Pancreas (tissue), 10 donors: Measurements from ENCODE around the gene F5. TPM values are rescaled to one million over a fixed set of nuclear protein-coding genes. Genes with fewer than 3 reads are reported as not detected.

Experiments used
- ATAC-seq, 4 donors: fragments of 200-7000 bp; cut with Tn5 transposase; one replicate each; pipeline versions ENCODE4 v1.8.0 to v1.9.1; 2020; ENCODE audit warnings: mild to moderate bottlenecking in 4 of 4, moderate library complexity in 4 of 4
- DNase-seq, 6 donors: peaks; one replicate each; pipeline ENCODE4 v3.0.0-alpha.2; 2020
- FAIRE-seq: peaks from 2 replicates; lab custom pipeline; 2012; peaks lifted over from hg19 to GRCh38; lab: Jason Lieb, UNC
- H3K27ac ChIP-seq, 4 donors: fragments of 200-600 bp; sonication (generic); 1 replicate in 3 of 4; 2 replicates in 1 of 4; pipeline versions ENCODE4 v1.5.0 to v1.8.0; 2020
- H3K27me3 ChIP-seq, 4 donors: fragments of 200-600 bp; one replicate each; pipeline ENCODE4 v1.8.0; 2021
- H3K36me3 ChIP-seq, 3 donors: fragments of 200-600 bp; sonication (generic) in 1 of 3; one replicate each; pipeline versions ENCODE4 v1.5.0 to v1.8.0; 2020 to 2021
- H3K4me1 ChIP-seq, 3 donors: fragments of 200-600 bp; one replicate each; pipeline ENCODE4 v1.8.0; 2021
- H3K4me3 ChIP-seq, 4 donors: fragments of 200-600 bp; sonication (generic) in 2 of 4; one replicate each; pipeline versions ENCODE4 v1.5.0 to v1.8.0; 2020 to 2021
- H3K9me3 ChIP-seq, 4 donors: fragments of 200-600 bp; one replicate each; pipeline ENCODE4 v1.8.0; 2021
- WGBS, 2 donors: extraction: QIAGEN DNeasy Blood & Tissue Kit; methylation state at CpG; one replicate each; pipeline ENCODE4 v1.1.7; 2013; 5-methylcytosine and 5-hydroxymethylcytosine counted together
- intact Hi-C, 3 donors: fragments of 100-400 bp; cut with DNase I; formaldehyde crosslinking; loops; one replicate each; pipeline versions ENCODE4 v1.11.1 to v1.14.2; 2022
- polyA plus RNA-seq, 2 donors: library from polyadenylated mRNA; stranded (reverse); fragments of 200-250 nt; gene quantifications; one replicate each; pipeline ENCODE4 v1.2.3, GENCODE V29; 2013
- total RNA-seq, 6 donors: library from RNA; stranded (reverse); fragmentation: NEBNext Ultra II Directional in 4 of 6; extraction: Animal tissue kit (Norgen Biotek cat#: 25700) in 4 of 6; gene quantifications; one replicate each; pipeline versions ENCODE4 v1.2.1 to v1.2.4, GENCODE V29; 2021 to 2023
- TF ChIP-seq, protein P1 (sequence below), 4 donors: fragments of 200-600 bp; sonication (generic) in 3 of 4; IDR thresholded peaks; one replicate each; pipeline versions ENCODE4 v1.5.0 to v1.8.0; 2021; ENCODE audit warnings: antibody characterized with exemption in 4 of 4
- donor health status: healthy with polysubstance abuse.
- donor health status: DM: no; HTN: no; CAD: no; lungs with moderate emphysema.
- donor health status: DM: no; HTN: no; CAD: no.
- donor health status: control.
- donor health status: control.
- donor health status: Bipolar disorder and iron deficiency.
- donor health status: DM: yes; HTN: yes; CAD: no.
- donor health status: DM: no; HTN: no; CAD: no.
- donor health status: DM: no; HTN: no; CAD: no.
- donor health status: DM: yes; HTN: yes; CAD: no.

The F5 gene
- total and polyA plus RNA-seq, 8 donors = 0.94 to 9.0 (median 5.9) TPM

DNA sequence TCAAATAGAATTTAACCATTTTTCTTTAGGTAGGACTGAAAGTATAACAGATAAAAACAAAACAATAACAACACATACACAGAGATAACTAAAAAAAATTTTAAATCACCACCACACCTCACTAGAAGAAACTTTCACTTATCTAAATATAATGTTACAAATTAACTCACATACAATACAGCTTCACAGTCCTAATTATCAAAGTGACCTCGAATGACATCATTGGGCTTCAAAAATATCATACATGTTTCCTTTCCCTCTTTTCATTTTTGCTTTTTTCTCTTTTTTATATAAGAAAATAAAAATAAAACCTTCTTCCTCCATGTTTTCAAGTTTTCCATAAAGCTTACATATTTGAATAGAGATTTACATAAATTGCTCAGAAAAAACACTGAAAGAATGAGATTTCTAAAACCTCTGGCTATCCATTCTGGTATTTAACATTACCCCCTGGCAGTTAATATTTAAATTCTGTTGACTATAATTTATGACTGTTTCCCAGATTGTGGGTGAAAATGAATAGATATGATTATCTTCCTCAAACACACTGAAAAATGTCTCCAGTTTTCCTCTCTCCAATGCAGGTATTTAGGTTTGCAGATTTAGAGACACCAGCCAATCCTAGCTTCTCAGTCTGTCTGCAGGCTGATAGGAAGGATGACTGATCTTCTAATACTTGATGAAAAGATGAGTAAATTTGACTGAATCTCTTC is 60.0 kb downstream of the F5 start:
- peak overlapping the region in 2 of 4 donors; percentile 33 to 82 for H3K27ac ChIP-seq
- no peaks in the 10 kb centered on the region for H3K36me3 ChIP-seq
- ATAC-seq (peak in 1 of 4 donors; percentile 21), FAIRE-seq (peak; percentile 68), DNase-seq (no peak)
- no peak overlapping the region for H3K4me3 ChIP-seq
- intact Hi-C loops = no loop called here
- TF ChIP-seq, protein P1, sequence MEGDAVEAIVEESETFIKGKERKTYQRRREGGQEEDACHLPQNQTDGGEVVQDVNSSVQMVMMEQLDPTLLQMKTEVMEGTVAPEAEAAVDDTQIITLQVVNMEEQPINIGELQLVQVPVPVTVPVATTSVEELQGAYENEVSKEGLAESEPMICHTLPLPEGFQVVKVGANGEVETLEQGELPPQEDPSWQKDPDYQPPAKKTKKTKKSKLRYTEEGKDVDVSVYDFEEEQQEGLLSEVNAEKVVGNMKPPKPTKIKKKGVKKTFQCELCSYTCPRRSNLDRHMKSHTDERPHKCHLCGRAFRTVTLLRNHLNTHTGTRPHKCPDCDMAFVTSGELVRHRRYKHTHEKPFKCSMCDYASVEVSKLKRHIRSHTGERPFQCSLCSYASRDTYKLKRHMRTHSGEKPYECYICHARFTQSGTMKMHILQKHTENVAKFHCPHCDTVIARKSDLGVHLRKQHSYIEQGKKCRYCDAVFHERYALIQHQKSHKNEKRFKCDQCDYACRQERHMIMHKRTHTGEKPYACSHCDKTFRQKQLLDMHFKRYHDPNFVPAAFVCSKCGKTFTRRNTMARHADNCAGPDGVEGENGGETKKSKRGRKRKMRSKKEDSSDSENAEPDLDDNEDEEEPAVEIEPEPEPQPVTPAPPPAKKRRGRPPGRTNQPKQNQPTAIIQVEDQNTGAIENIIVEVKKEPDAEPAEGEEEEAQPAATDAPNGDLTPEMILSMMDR (IDR thresholded peaks at IDR 0.05) = no peak
- no peaks in the 10 kb centered on the region for H3K27me3 ChIP-seq
- no peaks in the 10 kb centered on the region for H3K9me3 ChIP-seq
- peaks cover 0 to 26% (median 22%) of the 10 kb centered on the region in 3 donors for H3K4me1 ChIP-seq
- 17 to 27% methylated on average over 1 of the region's 1 CpG for WGBS, 2 donors

DNA sequence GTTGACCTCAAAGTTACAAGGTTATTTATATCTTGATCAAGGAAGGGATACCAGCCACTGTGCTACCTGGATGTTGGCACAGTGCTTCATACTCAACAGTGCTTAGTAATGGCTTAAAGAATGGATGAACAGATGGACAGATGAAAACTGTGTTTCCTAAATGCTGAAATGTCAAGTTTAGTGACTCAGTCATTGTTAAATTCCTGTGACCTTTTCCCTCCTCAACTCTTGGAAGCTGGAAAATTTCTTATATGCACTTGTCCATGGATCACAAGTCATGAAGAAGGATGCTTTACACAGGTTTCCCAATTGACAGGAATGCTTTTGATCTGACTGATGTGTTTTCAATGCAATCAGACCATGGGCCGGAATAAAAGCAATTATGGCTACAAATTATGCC is 60.9 kb downstream of the F5 start:
- Histone ChIP-seq H3K27me3 (no peaks in the 10 kb centered on the region), H3K36me3 (no peaks in the 10 kb centered on the region), H3K4me1 (peaks cover 0 to 26% (median 22%) of the 10 kb centered on the region in 3 donors), H3K9me3 (no peaks in the 10 kb centered on the region), H3K4me3 (no peak overlapping the region), H3K27ac (peak overlapping the region in 2 of 4 donors; percentile 33 to 82)
- intact Hi-C loops = no loop called here
- no peak for ATAC-seq
- no peak for FAIRE-seq
- 58 to 78% methylated on average over 1 of the region's 1 CpG for whole genome bisulfite sequencing, 2 donors
- TF ChIP-seq, protein P1 (IDR thresholded peaks at IDR 0.05) = no peak
- no peak for DNase-seq

DNA sequence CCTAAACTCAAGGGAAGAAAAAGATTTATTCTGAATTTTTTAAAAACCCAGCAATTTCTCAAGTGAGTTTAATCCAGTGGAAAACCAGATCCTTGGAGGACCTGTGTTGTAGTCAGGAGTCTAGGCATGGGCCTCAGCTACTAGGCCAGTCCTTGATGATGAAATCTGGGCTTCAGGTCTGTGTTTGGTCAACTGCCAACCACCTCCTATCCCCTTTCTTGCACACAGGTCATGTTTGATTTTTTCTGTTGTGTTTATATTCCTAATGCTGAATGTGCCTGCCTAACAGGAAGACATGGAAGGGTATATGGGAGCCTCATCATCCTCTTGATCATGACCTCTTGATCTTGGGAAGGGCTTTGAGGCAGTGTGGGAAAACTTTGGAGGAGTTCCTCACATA is 62.4 kb downstream of the F5 start:
- Histone ChIP-seq H3K36me3 (no peaks in the 10 kb centered on the region), H3K4me3 (no peak overlapping the region), H3K27me3 (no peaks in the 10 kb centered on the region), H3K27ac (no peak overlapping the region), H3K9me3 (no peaks in the 10 kb centered on the region), H3K4me1 (peaks cover 0 to 26% (median 14%) of the 10 kb centered on the region in 3 donors)
- intact Hi-C loops = no loop called here
- ATAC-seq (no peak), DNase-seq (no peak), FAIRE-seq (no peak)
- TF ChIP-seq, protein P1 (IDR thresholded peaks at IDR 0.05) = no peak

DNA sequence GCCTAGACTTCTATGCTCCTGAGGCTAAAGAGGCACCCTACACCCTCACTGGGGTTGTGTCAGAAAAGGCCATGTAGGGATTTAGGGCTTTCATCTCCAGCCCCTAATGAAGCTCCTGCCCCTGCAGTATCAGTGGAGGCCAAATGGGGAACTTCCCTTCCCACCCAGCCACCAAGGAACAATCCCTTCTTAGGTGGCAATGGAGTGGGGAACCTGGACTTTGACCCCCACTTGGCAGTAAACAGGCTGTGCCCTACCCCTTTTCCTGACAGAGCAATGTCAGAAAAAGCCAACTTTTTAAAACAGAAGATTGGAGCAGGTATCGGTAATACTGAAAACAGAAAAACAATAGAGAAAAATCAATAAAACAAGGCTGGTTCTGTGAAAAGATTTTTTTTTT is 65.1 kb downstream of the F5 start:
- Histone ChIP-seq H3K9me3 (no peaks in the 10 kb centered on the region), H3K36me3 (no peaks in the 10 kb centered on the region), H3K4me3 (no peak overlapping the region), H3K4me1 (peaks cover 0 to 10% (median 8%) of the 10 kb centered on the region in 3 donors), H3K27me3 (no peaks in the 10 kb centered on the region), H3K27ac (no peak overlapping the region)
- intact Hi-C loops = no loop called here
- TF ChIP-seq, protein P1 (IDR thresholded peaks at IDR 0.05) = no peak
- DNase-seq (no peak), ATAC-seq (peak in 1 of 4 donors; percentile 30), FAIRE-seq (no peak)
- WGBS, 2 donors = 27 to 72% methylated on average over 1 of the region's 1 CpG

DNA sequence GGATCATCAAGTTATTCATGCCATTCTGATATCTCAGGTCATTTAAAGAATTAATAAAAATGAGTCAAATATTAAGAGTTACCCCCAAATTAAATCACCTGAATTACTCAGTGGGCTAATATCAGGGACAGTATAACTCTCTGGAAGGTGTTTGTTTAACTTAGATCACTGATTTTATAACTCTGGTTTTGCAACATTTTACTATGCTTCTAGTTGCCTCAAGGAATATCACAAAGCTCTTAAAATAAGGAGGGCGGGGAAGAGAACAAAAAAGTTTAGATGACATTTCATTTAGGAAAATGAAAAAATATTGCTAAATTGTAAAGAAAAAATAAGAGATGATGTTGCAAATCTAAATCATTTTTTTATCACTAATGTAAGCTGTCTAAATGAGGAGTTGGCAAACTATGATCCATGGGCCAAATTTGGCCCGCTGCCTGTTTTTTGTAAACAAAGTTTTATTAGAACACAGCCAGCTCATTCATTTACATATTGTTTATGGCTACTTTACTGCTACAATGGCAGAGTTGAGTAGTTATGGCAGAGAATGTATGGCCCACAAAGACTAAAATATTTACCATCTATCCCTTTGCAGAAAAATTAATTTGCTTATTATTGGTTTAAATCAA is 68.6 kb downstream of the F5 start:
- Histone ChIP-seq H3K9me3 (no peaks in the 10 kb centered on the region), H3K27me3 (no peaks in the 10 kb centered on the region), H3K4me1 (no peaks in the 10 kb centered on the region), H3K36me3 (no peaks in the 10 kb centered on the region), H3K4me3 (no peak overlapping the region), H3K27ac (no peak overlapping the region)
- ATAC-seq (no peak), FAIRE-seq (no peak), DNase-seq (no peak)
- WGBS, 2 donors = 85 to 93% methylated on average over 2 of the region's 2 CpGs
- TF ChIP-seq, protein P1 (IDR thresholded peaks at IDR 0.05) = no peak
- intact Hi-C loops = no loop called here
